AG10803 (cell line): ENCODE measurements around the gene HES7.

Experiments used
- DNase-seq: peaks from one replicate; pipeline ENCODE4 v3.0.0; 2010; ENCODE audit warnings: low read depth
- H3K4me3 ChIP-seq: 2 replicates; pipeline ENCODE4 v1.5.1; 2011; ENCODE audit warnings: mild to moderate bottlenecking, low read length, control low read depth
- TF ChIP-seq, protein P1 (sequence below): conservative IDR thresholded peaks from 2 replicates; pipeline ENCODE4 v1.5.1; 2011; ENCODE audit warnings: mild to moderate bottlenecking, low read length, control low read depth, inconsistent platforms

Gene HES7

DNA sequence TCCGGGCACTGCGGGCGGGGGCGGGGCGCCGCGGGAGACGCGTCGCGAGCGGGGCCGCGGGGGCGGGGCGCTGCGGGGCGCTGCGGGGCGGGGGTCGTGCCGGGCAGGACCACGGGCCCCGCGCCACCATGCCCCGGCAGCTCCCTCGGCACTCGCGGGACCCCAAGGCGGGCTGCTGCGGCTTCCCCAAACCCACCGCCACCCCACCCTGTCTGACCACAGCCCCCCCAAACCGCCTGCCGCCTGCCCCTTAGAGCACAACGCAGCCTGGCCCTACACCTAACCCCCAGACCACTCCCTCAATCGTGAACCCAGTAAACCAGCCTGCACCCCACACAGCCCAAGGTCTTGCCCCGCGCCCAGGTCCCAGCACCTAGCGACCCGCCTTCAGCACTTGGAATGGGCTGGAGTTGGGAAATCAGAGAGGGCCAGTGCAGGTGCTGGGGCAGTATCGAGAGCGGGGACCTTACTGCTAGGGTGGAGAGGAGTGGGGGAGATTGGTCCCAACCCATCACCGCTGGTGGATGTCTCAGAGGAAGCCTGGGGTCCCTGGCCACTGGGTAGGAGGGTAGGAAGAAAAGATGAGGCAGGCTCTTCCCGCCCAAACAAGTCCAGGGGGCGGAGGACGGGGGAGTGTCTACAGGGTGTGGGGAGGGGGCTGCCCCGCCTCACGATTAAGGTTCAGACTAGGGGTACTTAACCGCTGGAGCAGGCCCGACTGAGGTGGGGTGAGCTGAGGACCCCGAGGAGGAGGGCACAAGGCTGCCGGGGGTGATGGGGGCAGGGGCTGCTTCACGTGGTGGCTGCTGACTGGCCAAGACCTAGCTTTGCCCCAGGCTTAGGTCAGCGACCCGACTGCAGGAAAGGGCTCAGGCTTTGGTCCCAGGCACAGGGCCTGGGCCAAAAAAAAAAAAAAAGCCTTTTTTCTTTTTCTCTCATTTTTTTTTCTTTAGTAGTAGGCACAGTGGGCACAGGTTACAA, 39.4 kb upstream of the HES7 start:
- H3K4me3 ChIP-seq: peak overlapping the region; percentile 66
- DNase-seq: no peak
- TF ChIP-seq, protein P1, sequence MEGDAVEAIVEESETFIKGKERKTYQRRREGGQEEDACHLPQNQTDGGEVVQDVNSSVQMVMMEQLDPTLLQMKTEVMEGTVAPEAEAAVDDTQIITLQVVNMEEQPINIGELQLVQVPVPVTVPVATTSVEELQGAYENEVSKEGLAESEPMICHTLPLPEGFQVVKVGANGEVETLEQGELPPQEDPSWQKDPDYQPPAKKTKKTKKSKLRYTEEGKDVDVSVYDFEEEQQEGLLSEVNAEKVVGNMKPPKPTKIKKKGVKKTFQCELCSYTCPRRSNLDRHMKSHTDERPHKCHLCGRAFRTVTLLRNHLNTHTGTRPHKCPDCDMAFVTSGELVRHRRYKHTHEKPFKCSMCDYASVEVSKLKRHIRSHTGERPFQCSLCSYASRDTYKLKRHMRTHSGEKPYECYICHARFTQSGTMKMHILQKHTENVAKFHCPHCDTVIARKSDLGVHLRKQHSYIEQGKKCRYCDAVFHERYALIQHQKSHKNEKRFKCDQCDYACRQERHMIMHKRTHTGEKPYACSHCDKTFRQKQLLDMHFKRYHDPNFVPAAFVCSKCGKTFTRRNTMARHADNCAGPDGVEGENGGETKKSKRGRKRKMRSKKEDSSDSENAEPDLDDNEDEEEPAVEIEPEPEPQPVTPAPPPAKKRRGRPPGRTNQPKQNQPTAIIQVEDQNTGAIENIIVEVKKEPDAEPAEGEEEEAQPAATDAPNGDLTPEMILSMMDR: no peak

DNA sequence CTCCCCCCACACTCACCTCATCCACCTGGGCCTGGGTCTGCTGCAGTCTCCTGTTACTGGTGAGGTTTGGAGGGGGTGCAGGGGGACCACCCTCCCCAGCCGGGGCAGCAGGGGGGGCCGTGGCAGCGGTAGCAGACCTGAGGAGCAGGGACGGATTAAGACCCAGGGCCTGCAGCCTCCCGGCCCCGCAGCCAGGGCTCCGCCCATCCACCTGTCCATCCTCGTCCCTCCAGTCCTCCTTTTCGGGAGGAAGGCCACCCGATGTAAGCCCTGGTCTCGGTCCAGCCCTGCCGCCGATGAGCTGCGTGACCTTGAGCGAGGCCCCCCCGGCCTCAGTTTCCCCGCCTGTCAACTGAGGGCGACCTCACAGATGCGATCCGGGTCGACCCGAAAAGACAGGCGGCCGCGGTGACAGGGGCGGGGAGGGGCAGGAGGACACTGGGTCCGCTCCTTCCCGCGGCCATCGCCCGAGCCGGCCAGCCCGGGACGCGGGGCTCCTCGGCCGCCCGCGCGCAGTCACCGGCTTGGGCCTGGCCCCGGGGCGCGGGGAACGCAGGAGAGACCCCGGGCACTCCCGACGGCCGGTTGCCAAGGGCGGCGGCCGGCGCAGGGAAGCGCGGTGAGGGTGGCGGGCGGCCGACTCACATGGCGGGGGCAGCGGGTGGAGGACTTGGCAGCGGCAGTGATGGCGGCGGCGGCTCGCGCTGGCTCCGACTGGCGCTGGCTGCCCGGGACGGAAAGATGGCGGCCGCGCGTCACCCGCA, 38.5 kb upstream of the HES7 start, which contains the start of gene VAMP2:
Gene VAMP2, minus strand, starts transcription at position 716 of the 764 bp plus-strand sequence. Its CDS starts 69 bp downstream, at position 647.
- DNase-seq: peak; percentile 71
- peak within 1 kb of the TSS; percentile 94 for H3K4me3 ChIP-seq
- TF ChIP-seq, protein P1: no peak

DNA sequence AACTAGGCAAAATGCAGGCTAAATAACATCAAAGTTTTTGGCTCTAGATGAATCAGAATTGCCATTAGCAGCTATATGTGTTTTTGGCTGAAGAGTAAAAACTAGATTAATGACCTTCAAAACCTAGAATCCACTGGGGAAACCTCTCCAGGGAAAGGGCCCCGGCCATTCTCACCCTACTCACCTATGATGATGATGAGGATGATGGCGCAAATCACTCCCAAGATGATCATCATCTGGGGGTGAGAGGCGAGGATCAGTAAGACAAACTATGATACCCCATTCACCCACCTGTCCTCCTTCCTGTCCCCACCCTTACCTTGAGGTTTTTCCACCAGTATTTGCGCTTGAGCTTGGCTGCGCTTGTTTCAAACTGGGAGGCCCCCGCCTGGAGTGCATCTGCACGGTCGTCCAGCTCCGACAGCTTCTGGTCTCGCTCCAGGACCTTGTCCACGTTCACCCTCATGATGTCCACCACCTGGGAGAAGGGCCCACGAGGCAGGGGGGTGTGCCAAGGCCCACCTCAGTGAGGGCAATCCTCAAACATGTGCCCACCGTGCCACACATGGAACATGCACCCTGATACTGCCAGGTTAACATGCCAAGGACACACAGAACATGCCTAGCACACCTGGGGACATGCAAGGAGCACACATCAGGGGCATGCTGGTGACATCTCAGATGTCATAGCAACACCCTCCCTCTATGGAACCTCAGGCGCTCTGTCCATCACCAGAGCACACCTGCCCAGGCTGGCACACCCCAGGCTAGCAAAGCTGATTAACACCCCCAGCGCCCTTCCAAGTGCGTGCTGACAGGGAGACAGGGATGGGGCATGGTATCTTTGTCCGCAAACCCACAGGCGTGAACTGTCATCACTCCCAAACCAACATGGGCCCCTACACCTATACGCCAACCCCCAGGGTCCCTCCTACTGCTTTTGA, 37.7 kb upstream of the HES7 start:
- no peak for DNase-seq
- TF ChIP-seq, protein P1: no peak
- H3K4me3 ChIP-seq: peak overlapping the region; percentile 94

DNA sequence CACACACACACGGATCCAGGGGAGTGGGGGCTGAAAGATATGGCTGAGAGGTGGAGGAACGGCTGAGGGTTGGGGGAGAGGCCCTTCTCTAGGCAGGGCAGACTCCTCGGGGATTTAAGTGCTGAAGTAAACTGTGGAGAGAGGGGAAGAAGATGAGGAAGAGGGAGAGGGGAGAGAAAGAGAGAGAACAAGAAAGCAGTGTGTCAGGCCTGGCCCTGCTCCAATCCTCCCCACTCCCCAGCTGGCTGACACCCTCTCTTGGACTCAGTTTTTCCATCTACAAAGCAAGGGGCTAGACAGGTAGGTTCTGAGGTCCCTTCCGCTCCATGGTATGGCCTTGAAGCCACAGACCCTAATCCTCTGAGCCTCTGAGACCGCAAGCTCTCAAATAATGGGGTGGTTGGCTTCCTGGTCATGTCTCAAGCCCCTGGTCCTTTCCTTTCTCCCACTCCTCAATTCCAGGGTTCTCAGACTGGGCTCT, 36.9 kb upstream of the HES7 start:
- TF ChIP-seq, protein P1: no peak
- peak overlapping the region; percentile 7; the same call in 1 of the 2 replicates for H3K4me3 ChIP-seq
- DNase-seq: no peak

DNA sequence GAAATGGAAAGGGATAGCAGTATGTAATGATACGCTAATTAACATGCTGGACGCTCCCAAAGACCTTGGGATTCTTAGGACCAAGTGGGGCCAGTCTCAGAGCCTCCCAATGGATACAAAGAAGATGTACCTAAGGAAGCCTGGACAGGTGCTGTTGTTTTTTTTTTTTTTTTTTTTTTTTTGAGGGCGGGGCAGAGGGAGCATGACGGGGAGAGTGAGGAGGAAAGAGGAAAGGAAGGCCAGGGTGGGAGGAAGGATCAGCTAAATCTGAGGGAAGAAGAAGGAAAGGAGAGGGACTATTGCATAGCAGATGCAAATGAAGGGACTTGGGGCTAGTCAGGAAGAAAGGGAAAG, 36.3 kb upstream of the HES7 start:
- no peak for DNase-seq
- no peak overlapping the region for H3K4me3 ChIP-seq
- TF ChIP-seq, protein P1: no peak

DNA sequence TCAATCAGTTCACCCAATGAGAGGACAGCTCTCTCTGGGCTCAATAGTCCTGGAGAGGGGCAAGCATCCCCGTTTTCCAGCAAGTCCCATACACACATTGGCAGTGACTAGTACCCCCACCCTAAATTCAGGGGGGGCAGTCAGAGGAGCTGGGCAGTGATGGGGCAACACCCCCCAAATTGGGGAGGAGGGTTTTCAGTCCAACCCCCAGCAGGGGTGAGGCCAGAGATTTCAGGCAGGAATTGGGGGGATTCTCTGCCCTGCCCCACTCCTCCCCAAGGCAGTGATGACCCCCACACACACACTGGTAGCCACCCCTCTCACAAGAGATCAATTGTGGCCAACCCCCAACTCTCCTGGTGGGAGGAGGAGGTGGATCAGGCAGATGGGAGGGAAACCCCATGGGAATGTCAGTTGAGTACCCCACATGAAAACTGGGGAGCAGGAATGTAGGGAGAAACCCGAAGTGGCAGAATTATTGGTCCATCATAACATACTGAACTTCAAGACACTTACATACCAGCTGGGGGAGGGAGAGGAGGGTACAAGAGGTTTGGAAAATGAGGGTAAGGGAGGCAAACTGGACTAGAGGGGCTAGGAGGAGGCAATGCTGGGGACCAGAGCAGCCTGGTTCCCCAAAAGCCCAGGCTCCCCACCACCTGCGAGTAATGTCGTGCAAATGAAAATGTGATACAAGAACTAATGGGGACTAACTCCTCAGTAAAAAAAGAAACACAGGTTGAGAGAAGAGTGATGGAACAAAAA, 35.7 kb upstream of the HES7 start:
- H3K4me3 ChIP-seq: no peak overlapping the region
- DNase-seq: no peak
- TF ChIP-seq, protein P1: no peak
